Fibroblast of the conjunctiva (primary cell): ENCODE data around the gene STARD3NL.

Source experiments
- DNase-seq: peaks from one replicate; pipeline ENCODE4 v3.0.0-alpha.2; 2010; ENCODE audit warnings: low read depth

STARD3NL gene

GRCh38 chr7:38185395-38186307 is 7.6 kb downstream of the STARD3NL start:
- no peak for DNase-seq

- DNase-seq = no peak
Observed at GRCh38 chr7:38186593-38187314, 8.7 kb downstream of the STARD3NL start.

GRCh38 chr7:38187794-38188440 is 9.9 kb downstream of the STARD3NL start:
- no peak for DNase-seq

- no peak for DNase-seq
Observed at GRCh38 chr7:38189231-38189938, 11.3 kb downstream of the STARD3NL start.

GRCh38 chr7:38190011-38190410 is 12.0 kb downstream of the STARD3NL start:
- no peak for DNase-seq

- no peak for DNase-seq
Observed at GRCh38 chr7:38191791-38192190, 13.7 kb downstream of the STARD3NL start.

GRCh38 chr7:38192327-38192726 is 14.3 kb downstream of the STARD3NL start:
- DNase-seq = no peak

- no peak for DNase-seq
Observed at GRCh38 chr7:38195804-38196595, 18.0 kb downstream of the STARD3NL start.

- DNase-seq = no peak
Observed at GRCh38 chr7:38198366-38198765, 20.3 kb downstream of the STARD3NL start.

- DNase-seq = no peak
Observed at GRCh38 chr7:38199154-38199553, 21.1 kb downstream of the STARD3NL start.

GRCh38 chr7:38199782-38200181 is 21.7 kb downstream of the STARD3NL start:
- DNase-seq = no peak

- DNase-seq = no peak
Observed at GRCh38 chr7:38206071-38206470, 28.0 kb downstream of the STARD3NL start.

- no peak for DNase-seq
Observed at GRCh38 chr7:38207843-38208242, 29.8 kb downstream of the STARD3NL start.

GRCh38 chr7:38211486-38211885 is 33.4 kb downstream of the STARD3NL start:
- no peak for DNase-seq

GRCh38 chr7:38211940-38212339 is 33.9 kb downstream of the STARD3NL start:
- DNase-seq = no peak

- no peak for DNase-seq
Observed at GRCh38 chr7:38215115-38215514, 37.1 kb downstream of the STARD3NL start.

- DNase-seq = peak; percentile 75
Observed at GRCh38 chr7:38215735-38216670, 38.0 kb downstream of the STARD3NL start.

GRCh38 chr7:38217672-38218071 is 39.6 kb downstream of the STARD3NL start:
- DNase-seq = no peak

- no peak for DNase-seq
Observed at GRCh38 chr7:38220452-38220851, 42.4 kb downstream of the STARD3NL start.

- peak; percentile 41 for DNase-seq
Observed at GRCh38 chr7:38222481-38223096, 44.5 kb downstream of the STARD3NL start.
